Cortex of kidney (tissue), 1 donor: ENCODE data around the gene RPL15.
"Not testable (repeated sequence)": the region's sequence is repeated elsewhere in the genome, so short reads cannot be mapped to it uniquely, and the experiment has no call there.

Source experiments
- DNase-seq: peaks from one replicate; lab custom pipeline; 2025; lab: John Stamatoyannopoulos, UW

The RPL15 gene

GRCh38 chr3:23916886-23917678 lies at the start of gene RPL15, which contains the start of gene NKIRAS1:
TSS of gene RPL15 (plus strand) at chr3:23917132. CDS start at chr3:23917860, 728 bp downstream.
TSS of gene NKIRAS1 (minus strand) at chr3:23916990. CDS start at chr3:23910904, 6,086 bp downstream.
- peak; percentile 23 for DNase-seq

- DNase-seq, result no peak
These were observed 49.5 kb upstream of the RPL15 start for GRCh38 chr3:23867400-23867799.

GRCh38 chr3:23867838-23868237 lies 49.1 kb upstream of the RPL15 start:
- no peak for DNase-seq

- no peak for DNase-seq
These were observed 46.8 kb upstream of the RPL15 start for GRCh38 chr3:23869977-23870662.

GRCh38 chr3:23870663-23871043 lies 46.3 kb upstream of the RPL15 start:
- DNase-seq, result not testable (repeated sequence)

- DNase-seq, result not testable (repeated sequence)
These were observed 45.6 kb upstream of the RPL15 start for GRCh38 chr3:23871361-23871760.

GRCh38 chr3:23872330-23872729 lies 44.6 kb upstream of the RPL15 start:
- DNase-seq, result no peak

GRCh38 chr3:23873941-23874340 lies 43.0 kb upstream of the RPL15 start:
- DNase-seq, result no peak

- DNase-seq, result no peak
These were observed 42.4 kb upstream of the RPL15 start for GRCh38 chr3:23874359-23875112.

- DNase-seq, result no peak
These were observed 41.7 kb upstream of the RPL15 start for GRCh38 chr3:23875113-23875725.

- no peak for DNase-seq
These were observed 40.0 kb upstream of the RPL15 start for GRCh38 chr3:23876923-23877322.

GRCh38 chr3:23877329-23877980 lies 39.5 kb upstream of the RPL15 start:
- no peak for DNase-seq

GRCh38 chr3:23879485-23879884 lies 37.4 kb upstream of the RPL15 start:
- no peak for DNase-seq

GRCh38 chr3:23880703-23881339 lies 36.1 kb upstream of the RPL15 start:
- DNase-seq, result no peak

GRCh38 chr3:23881993-23882392 lies 34.9 kb upstream of the RPL15 start:
- not testable (repeated sequence) for DNase-seq

GRCh38 chr3:23882487-23882918 lies 34.4 kb upstream of the RPL15 start:
- DNase-seq, result no peak

GRCh38 chr3:23884481-23884880 lies 32.5 kb upstream of the RPL15 start:
- DNase-seq, result no peak

- DNase-seq, result no peak
These were observed 31.7 kb upstream of the RPL15 start for GRCh38 chr3:23885210-23885609.

GRCh38 chr3:23886311-23886710 lies 30.6 kb upstream of the RPL15 start:
- DNase-seq, result no peak

- DNase-seq, result no peak
These were observed 28.2 kb upstream of the RPL15 start for GRCh38 chr3:23888617-23889228.

GRCh38 chr3:23889386-23889785 lies 27.5 kb upstream of the RPL15 start:
- no peak for DNase-seq
